Thymus (tissue), 11 donors: ENCODE results near the gene NUP50. TPM values are rescaled to one million over a fixed set of nuclear protein-coding genes. Genes with fewer than 3 reads are reported as not detected.

Experiments used
- DNase-seq, 9 donors: peaks; one replicate each; pipeline ENCODE4 v3.0.0-alpha.2; 2013; ENCODE audit warnings: low spot score in 9 of 9, low read depth in 6 of 9, missing footprints in 1 of 9
- H3K27ac ChIP-seq, 2 donors: one replicate each; pipeline ENCODE4 v1.5.1; 2013; ENCODE audit warnings: control low read depth in 1 of 2, low read depth in 1 of 2, low read length in 1 of 2, mild to moderate bottlenecking in 1 of 2, moderate library complexity in 1 of 2
- H3K27me3 ChIP-seq, 2 donors: one replicate each; pipeline ENCODE4 v1.5.1; 2013; ENCODE audit warnings: low read length in 1 of 2; ENCODE audit not compliant: control insufficient read depth in 2 of 2, insufficient read depth in 1 of 2
- H3K36me3 ChIP-seq, 2 donors: one replicate each; pipeline ENCODE4 v1.5.1; 2013; ENCODE audit warnings: low read length in 1 of 2, mild to moderate bottlenecking in 1 of 2, moderate library complexity in 1 of 2; ENCODE audit not compliant: control insufficient read depth in 2 of 2, insufficient read depth in 2 of 2
- H3K4me1 ChIP-seq, 2 donors: one replicate each; pipeline ENCODE4 v1.5.1; 2013; ENCODE audit warnings: low read length in 2 of 2; ENCODE audit not compliant: control insufficient read depth in 2 of 2, insufficient read depth in 2 of 2
- H3K4me3 ChIP-seq, 2 donors: one replicate each; pipeline ENCODE4 v1.5.1; 2013; ENCODE audit warnings: low read length in 2 of 2, control low read depth in 1 of 2, mild to moderate bottlenecking in 1 of 2
- H3K9me3 ChIP-seq, 2 donors: one replicate each; pipeline ENCODE4 v1.5.1; 2013; ENCODE audit warnings: low read length in 1 of 2, mild to moderate bottlenecking in 1 of 2; ENCODE audit not compliant: control insufficient read depth in 2 of 2, insufficient read depth in 1 of 2
- WGBS: extraction: QIAGEN DNeasy Blood & Tissue Kit; methylation state at CpG from one replicate; pipeline ENCODE4 v1.1.7; 2013; 5-methylcytosine and 5-hydroxymethylcytosine counted together
- polyA plus RNA-seq: library from polyadenylated mRNA; stranded (reverse); fragments of 200-250 nt; gene quantifications from one replicate; pipeline ENCODE4 v1.2.3, GENCODE V29; 2013
- total RNA-seq: library from RNA; stranded (reverse); fragments of 120-200 nt; gene quantifications from one replicate; pipeline ENCODE4 v1.2.4, GENCODE V29; 2013
- donor health status: healthy.

Gene NUP50
- total and polyA plus RNA-seq, 2 donors: 40.6 to 70.1 TPM

GRCh38 chr22:45130891-45131290 lies 32.8 kb upstream of the NUP50 start:
- H3K4me1 ChIP-seq: peaks cover 0 to 3% of the 10 kb centered on the region in 2 donors
- peaks cover 4 to 5% of the 10 kb centered on the region in 2 donors for H3K9me3 ChIP-seq
- no peak for DNase-seq
- no peaks in the 10 kb centered on the region for H3K27me3 ChIP-seq
- peaks cover 18 to 19% of the 10 kb centered on the region in 2 donors for H3K36me3 ChIP-seq
- no peak overlapping the region for H3K27ac ChIP-seq
- WGBS: 91% methylated on average over 8 of the region's 8 CpGs
- no peak overlapping the region for H3K4me3 ChIP-seq

DNA sequence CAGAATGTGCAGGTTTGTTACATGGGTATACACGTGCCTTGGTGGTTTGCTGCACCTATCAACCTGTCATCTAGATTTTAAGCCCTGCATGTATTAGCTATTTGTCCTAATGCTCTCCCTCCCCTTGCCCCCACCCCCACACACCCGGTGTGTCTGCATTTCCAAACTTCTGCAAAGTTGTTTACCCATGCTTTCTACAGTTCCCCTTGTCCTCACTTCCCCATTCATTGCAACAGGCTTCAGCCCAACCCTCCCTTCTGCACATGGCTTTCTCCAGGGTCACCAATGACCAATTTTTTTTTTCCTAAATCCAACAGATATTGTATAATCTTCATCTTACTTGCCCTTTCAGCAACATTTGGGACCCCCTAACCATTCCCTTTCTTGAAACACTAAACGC lies 32.0 kb upstream of the NUP50 start:
- no peak overlapping the region for H3K27ac ChIP-seq
- 64% methylated on average over 3 of the region's 3 CpGs for WGBS
- DNase-seq: no peak

DNA sequence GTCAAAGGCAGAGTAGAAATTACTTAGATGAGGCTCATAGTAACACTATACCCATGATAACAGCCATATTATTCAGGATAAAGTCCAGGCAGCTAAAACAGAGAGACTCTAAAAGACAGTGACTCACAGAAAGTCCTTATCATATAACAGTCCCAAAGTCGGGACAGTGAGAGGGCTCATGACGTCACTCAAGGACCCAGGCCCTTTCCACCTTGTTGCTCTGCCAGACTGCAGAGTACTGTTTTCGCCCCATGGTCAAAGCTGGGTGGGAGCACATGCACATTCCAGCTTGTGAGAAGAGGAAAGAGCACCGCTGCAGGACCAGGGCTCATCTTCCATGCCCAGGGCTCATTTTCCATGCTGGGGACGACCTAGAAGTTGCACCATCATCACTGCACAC lies 29.4 kb upstream of the NUP50 start:
- H3K4me3 ChIP-seq: no peak overlapping the region
- H3K9me3 ChIP-seq: peaks cover 4 to 5% of the 10 kb centered on the region in 2 donors
- WGBS: 98% methylated on average over 5 of the region's 5 CpGs

More for the DNA sequence above, 32.0 kb upstream of the NUP50 start:
- Histone ChIP-seq H3K36me3 (peaks cover 18 to 19% of the 10 kb centered on the region in 2 donors), H3K27me3 (no peaks in the 10 kb centered on the region), H3K4me3 (no peak overlapping the region), H3K9me3 (peaks cover 4 to 5% of the 10 kb centered on the region in 2 donors), H3K4me1 (peaks cover 0 to 3% of the 10 kb centered on the region in 2 donors)

GRCh38 chr22:45136594-45136993 lies 27.1 kb upstream of the NUP50 start:
- Histone ChIP-seq H3K4me3 (no peak overlapping the region), H3K27ac (no peak overlapping the region), H3K9me3 (peaks cover 4 to 5% of the 10 kb centered on the region in 2 donors), H3K36me3 (peaks cover 18 to 19% of the 10 kb centered on the region in 2 donors), H3K27me3 (no peaks in the 10 kb centered on the region), H3K4me1 (no peaks in the 10 kb centered on the region)
- WGBS: 98% methylated on average over 2 of the region's 2 CpGs
- no peak for DNase-seq

More for the DNA sequence above, 29.4 kb upstream of the NUP50 start:
- Histone ChIP-seq H3K36me3 (peaks cover 18 to 19% of the 10 kb centered on the region in 2 donors), H3K4me1 (peaks cover 0 to 3% of the 10 kb centered on the region in 2 donors), H3K27me3 (no peaks in the 10 kb centered on the region), H3K27ac (no peak overlapping the region)
- no peak for DNase-seq

DNA sequence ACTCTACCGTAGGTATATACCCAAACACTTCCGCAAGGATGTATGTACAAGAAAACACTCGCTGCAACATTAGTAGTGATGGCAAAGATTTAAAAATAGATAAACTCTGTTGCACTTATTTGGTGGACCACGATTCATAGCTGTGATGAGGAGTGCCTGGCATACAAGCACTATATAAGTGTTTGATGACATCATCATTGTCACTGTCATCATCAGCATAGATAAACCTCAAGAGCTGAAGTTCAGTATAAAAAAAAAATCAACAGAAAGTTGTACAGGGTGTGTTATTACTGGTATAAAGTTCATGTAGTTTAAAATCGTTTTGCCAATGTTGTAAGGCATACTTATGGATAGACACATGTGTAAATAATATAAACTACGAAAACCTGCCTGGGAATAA lies 24.0 kb upstream of the NUP50 start:
- no peaks in the 10 kb centered on the region for H3K9me3 ChIP-seq
- no peak for DNase-seq
- no peak overlapping the region for H3K27ac ChIP-seq
- H3K36me3 ChIP-seq: peaks cover under 1 to 3% of the 10 kb centered on the region in 2 donors
- 97% methylated on average over 6 of the region's 6 CpGs for WGBS
- no peaks in the 10 kb centered on the region for H3K27me3 ChIP-seq
- H3K4me1 ChIP-seq: no peaks in the 10 kb centered on the region
- H3K4me3 ChIP-seq: no peak overlapping the region

DNA sequence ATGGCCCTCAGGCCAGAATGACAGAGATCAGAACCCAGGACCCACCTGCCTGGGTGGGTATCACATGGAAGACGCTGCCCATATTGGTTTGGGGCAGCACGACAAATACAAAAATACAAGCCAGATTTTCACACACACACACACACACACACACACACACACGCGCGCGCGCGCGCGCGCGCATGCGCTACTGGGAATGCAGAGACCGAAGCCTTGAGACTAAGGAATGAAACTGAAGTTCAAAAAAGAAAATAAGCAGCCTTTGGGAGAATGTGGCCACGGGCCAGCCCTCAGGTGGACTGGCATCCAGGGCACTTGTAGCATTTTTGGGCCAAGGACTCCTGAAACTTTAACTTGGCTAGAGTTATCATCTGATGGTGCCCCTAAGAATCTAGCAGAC lies 21.3 kb upstream of the NUP50 start:
- Histone ChIP-seq H3K9me3 (no peaks in the 10 kb centered on the region), H3K4me1 (no peaks in the 10 kb centered on the region), H3K27ac (no peak overlapping the region), H3K4me3 (no peak overlapping the region), H3K36me3 (no peaks in the 10 kb centered on the region), H3K27me3 (no peaks in the 10 kb centered on the region)
- DNase-seq: no peak
- WGBS: 87% methylated on average over 15 of the region's 15 CpGs

DNA sequence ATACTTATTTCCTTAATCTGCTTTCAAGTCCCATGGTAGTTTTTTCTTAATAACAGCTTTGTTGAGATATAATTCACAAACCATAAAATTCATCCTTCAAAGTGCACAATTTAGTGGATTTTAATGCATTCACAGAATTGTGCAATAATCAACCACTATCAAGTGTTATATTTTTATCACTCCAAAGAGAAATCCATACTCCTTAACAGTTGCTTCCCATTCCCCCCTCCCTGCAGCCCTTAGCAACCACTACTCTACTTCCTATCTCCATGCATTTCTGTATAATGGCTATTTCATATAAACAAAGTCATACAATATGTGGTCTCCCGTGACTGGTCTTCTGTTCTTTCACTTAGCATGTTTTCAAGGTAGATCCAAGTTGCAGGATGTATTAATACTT lies 18.8 kb upstream of the NUP50 start:
- no peaks in the 10 kb centered on the region for H3K27me3 ChIP-seq
- no peak overlapping the region for H3K27ac ChIP-seq
- H3K36me3 ChIP-seq: no peaks in the 10 kb centered on the region
- 98% methylated on average over 1 of the region's 1 CpG for WGBS
- H3K9me3 ChIP-seq: no peaks in the 10 kb centered on the region
- H3K4me1 ChIP-seq: no peaks in the 10 kb centered on the region
- DNase-seq: no peak
- no peak overlapping the region for H3K4me3 ChIP-seq

DNA sequence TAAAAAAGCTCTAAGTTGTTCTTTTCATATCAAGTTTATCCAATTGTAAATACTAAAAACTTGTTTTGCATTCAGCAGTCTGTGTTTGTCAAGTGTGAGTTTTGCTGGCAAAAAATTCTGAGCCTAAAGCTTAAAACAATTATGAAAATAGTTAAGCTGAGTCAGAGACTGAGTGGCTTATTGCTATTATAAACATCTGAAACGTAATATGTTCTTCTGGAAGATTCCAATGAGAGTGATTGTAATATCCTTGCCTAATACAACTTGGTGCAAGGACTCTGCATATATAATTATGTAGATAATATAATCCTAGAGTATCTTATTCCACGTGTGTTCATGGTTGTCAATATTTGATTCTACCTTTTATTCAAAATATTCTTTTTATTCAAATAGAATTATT lies 14.1 kb upstream of the NUP50 start:
- no peaks in the 10 kb centered on the region for H3K27me3 ChIP-seq
- no peak overlapping the region for H3K4me3 ChIP-seq
- no peak for DNase-seq
- WGBS: 98% methylated on average over 2 of the region's 2 CpGs
- H3K4me1 ChIP-seq: peaks cover 0 to 5% of the 10 kb centered on the region in 2 donors
- H3K9me3 ChIP-seq: no peaks in the 10 kb centered on the region
- no peak overlapping the region for H3K27ac ChIP-seq
- H3K36me3 ChIP-seq: peaks cover 0 to 12% of the 10 kb centered on the region in 2 donors

GRCh38 chr22:45150139-45150538 lies 13.6 kb upstream of the NUP50 start:
- Histone ChIP-seq H3K4me3 (no peak overlapping the region), H3K36me3 (peaks cover 0 to 12% of the 10 kb centered on the region in 2 donors), H3K27ac (no peak overlapping the region), H3K27me3 (no peaks in the 10 kb centered on the region), H3K9me3 (no peaks in the 10 kb centered on the region), H3K4me1 (peaks cover 0 to 5% of the 10 kb centered on the region in 2 donors)
- no peak for DNase-seq
- 66% methylated on average over 2 of the region's 2 CpGs for WGBS
